IPS-18c (cell line): ENCODE measurements around the gene ATP13A3.

ENCODE experiments used
- H3K4me3 ChIP-seq: 2 replicates; pipeline ENCODE4 v1.7.0; 2013; ENCODE audit warnings: low read depth, mild to moderate bottlenecking, low read length, moderate library complexity; ENCODE audit not compliant: insufficient read depth
- H3K9me3 ChIP-seq: one replicate; pipeline ENCODE4 v1.6.1; 2013; ENCODE audit warnings: mild to moderate bottlenecking, low read length, moderate library complexity; ENCODE audit not compliant: control insufficient read depth, insufficient read depth

The ATP13A3 gene

DNA sequence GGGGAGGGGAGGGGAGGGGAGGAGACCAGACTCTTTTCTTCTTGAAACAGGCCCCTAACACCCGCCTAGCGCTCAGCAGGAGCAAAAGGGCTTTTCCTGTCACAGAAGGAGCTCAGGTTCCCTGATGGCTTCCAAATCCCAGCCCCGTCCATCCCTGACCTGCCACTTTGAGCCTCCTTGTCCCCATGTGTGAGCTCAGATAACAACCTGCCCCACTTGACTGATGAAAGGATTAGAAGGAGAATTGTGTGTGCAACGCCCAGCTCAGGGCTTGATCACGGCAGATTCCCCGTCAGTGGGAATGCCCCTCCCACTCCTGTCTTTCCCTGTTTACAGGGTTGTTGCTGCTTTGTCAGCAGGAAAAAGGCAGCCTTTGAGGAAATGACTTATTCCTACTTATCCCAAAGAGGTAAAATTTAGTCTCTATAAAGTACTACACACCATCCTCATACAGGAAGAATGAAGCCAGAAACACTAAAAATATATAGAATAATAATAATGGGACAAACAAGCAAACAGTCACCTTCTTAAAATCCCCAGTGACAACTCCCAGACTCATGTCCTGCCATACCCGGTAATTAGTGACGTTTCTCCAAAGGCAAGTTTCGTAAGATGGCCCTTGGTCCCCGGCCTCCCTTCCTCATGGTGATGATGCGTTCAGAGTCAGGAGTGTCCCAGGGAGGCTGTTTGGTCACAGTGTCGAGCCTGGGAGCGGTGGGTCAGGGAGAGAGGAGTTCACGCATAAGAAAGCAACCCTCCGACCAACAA is 111.1 kb downstream of the ATP13A3 start:
- Histone ChIP-seq H3K9me3 (no peaks in the 10 kb centered on the region), H3K4me3 (no peak overlapping the region)

DNA sequence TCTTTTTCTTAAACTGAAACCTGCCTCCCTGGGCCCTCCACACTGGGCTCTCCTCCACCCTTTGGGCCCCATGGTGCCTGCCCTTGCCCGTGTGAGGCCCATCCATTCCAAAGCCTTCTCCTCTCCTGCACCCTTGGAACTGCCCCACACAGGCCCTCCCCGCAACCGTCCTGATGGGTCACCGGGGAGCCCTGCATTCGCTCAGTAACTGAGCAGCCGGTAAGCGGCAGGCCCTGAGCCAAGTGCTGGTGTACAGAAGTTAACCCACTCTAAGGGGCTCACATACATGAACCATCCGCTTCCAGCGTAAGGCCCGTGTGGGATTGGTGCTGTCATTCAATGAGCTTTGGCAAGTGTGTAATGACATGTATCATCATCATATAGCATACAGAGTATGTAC is 111.9 kb downstream of the ATP13A3 start:
- no peaks in the 10 kb centered on the region for H3K9me3 ChIP-seq
- H3K4me3 ChIP-seq = no peak overlapping the region

DNA sequence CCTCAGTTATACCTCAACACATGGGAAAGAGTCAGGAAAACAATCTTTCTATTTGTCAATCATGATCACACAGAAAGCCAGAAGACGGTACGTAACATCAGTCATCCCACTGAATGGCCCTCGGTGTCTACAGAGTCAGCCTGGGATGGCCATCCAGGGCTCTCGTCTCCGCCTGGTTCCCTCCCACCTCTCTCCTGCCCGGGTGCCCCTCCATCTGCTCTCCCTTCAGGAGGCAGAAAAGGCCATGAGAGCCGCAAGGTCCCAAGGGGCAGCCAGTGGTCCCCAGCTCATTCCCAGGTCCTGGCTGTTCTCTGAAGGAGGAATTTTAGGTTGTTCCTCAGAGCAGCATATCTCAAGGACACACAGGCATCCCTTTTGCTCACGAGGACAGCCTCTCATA is 112.9 kb downstream of the ATP13A3 start:
- no peaks in the 10 kb centered on the region for H3K9me3 ChIP-seq
- H3K4me3 ChIP-seq = no peak overlapping the region

GRCh38 chr3:194373028-194373427 is 113.8 kb downstream of the ATP13A3 start:
- no peaks in the 10 kb centered on the region for H3K9me3 ChIP-seq
- H3K4me3 ChIP-seq = no peak overlapping the region

GRCh38 chr3:194370753-194371152 is 116.0 kb downstream of the ATP13A3 start:
- Histone ChIP-seq H3K9me3 (no peaks in the 10 kb centered on the region), H3K4me3 (no peak overlapping the region)

DNA sequence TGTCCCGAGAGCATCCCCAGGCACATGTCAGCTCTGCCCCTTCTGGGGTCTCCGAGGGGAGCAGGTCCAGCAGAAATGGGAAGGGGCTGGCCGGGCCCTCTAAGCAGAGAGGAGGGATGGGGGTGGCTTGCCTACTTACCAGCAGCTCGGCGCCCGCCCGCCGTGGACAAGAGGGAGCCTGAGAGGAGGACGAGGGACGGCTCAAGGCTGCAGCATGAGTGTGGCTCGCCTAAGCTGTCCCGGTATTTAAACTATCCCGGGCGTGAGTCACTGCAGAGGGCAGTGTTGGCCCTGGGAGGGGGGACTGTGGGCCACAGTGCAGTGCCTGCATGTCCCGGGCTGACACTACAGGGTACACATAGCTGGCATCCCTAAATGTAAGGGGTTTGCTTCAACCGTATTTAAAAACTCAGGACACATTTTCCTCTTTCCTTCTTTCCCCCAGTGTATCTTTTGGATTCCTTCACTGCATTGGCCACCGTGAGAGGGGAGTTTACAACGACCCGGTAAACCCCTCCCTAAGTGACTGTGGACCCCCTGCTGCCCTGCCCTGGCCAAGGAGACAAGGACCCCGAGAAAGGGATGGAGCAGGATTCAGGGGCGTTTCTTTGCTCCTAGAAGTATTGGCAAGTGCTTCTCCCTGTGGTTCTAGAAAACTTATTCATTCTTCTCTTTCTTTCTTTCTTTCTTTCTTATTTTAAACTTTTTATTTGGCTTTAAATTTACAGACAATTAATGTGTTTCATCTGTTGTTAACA is 117.1 kb downstream of the ATP13A3 start, which contains the start of gene LRRC15:
Gene LRRC15 (minus strand): TSS at position 222 of the 758 bp plus-strand sequence. CDS start 8,700 bp downstream, outside the sequence.
- Histone ChIP-seq H3K9me3 (peaks cover under 1% of the 10 kb centered on the region), H3K4me3 (no peak within 1 kb of the TSS)

- H3K9me3 ChIP-seq = peaks cover 4% of the 10 kb centered on the region
- H3K4me3 ChIP-seq = no peak overlapping the region
Measured at GRCh38 chr3:194368918-194369317, 117.9 kb downstream of the ATP13A3 start.

DNA sequence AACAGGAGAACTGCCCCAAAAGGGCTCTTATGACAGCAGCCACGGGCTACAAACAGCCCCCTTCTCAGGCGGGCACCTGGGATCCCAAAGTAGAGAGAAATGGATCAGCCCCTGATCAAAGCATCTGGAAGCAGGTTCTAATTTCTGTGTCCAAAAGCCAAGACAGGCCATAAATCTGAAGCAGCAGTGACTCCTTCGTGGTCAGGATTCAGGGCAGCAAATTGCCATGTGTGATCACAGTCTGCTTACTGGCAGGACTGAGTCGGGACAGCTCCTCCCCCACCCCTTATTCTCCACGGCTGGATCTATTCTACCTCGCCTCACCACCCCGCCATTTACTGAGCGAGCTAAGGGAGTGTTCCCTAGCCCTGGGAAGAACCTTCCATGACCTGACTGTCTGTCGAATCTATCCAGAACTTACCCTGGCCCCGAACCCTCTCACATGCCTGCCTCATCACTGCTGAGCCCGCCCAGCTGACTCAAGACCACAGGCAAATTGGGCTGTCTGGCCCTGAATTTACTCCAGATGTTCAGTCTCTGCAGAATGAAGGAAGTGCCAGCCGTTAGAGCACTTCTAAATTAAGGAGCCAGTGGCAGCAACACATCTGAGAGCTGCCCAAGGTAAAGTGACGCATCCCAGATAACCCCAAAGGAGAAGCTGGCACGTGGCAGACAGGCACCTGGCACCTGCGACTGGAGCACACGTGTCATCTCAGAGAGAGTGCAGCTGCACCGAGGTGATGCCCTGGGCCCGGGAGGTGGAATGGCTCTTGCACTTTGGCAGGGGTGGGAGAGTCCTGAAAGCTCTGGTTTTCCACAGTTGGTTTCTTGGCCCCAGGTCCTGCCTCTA is 118.6 kb downstream of the ATP13A3 start:
- Histone ChIP-seq H3K4me3 (no peak overlapping the region), H3K9me3 (peaks cover 4% of the 10 kb centered on the region)

GRCh38 chr3:194365978-194366490 is 120.8 kb downstream of the ATP13A3 start:
- Histone ChIP-seq H3K9me3 (peaks cover 4% of the 10 kb centered on the region), H3K4me3 (no peak overlapping the region)

DNA sequence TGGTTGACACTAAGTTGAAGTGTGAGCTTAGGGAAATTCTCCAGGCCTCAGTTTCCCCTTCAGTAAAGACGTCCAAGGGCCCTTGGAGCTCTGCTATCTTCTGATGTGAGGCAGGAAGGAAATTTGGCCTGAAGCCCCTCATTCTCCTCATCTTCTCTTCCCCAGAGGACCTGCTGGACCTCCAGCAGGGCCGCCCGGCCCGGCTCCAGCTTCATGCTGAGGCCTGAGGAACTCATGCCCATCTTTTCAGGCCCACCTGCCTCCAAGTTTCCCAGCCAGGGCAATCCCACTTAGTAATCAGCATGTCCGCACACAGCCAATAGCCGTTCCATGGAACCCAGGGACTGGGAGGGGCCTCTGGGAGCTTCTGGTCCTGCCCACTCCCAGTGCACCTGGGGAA is 121.3 kb downstream of the ATP13A3 start:
- Histone ChIP-seq H3K4me3 (no peak overlapping the region), H3K9me3 (peaks cover 4% of the 10 kb centered on the region)

DNA sequence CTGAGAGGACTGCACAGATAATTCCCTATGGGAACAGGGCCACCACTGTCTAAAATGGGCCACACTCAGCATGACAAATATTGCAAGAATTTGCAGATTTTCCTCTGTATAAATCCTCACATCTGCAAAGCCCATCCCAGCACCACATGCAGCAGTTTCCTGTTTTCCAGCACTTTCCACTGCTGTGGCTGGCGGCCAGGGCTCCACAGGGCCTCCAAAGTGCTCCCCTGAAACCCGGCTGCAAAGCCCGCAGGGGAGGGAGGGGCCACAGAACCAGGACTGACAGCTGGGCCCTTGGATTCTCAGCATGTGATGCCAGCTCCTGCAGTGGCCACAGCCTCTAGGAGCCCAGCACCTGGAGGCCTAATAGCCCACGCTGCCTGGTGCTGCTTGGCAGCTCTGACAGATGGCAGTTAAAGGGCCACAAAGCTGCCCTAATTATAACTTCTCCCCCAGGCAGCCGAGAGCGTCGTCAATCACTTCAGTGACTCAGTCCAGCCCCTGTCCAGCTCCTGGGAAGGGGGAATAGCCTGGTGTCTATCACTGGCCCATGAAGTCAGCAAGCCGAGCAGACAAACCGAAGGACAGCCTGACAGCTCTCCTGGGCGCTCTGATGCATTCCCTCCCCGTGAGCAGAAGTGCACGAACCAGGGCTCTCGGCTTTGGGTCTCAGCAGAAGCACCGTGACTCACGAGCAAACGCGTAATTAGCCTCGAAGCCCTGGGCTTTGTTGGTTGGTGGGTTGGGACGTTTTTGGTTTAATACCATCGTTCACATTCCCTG is 122.0 kb downstream of the ATP13A3 start:
- Histone ChIP-seq H3K4me3 (no peak overlapping the region), H3K9me3 (peaks cover 4% of the 10 kb centered on the region)

- H3K4me3 ChIP-seq = no peak overlapping the region
Measured at GRCh38 chr3:194364314-194364651, 122.5 kb downstream of the ATP13A3 start.

DNA sequence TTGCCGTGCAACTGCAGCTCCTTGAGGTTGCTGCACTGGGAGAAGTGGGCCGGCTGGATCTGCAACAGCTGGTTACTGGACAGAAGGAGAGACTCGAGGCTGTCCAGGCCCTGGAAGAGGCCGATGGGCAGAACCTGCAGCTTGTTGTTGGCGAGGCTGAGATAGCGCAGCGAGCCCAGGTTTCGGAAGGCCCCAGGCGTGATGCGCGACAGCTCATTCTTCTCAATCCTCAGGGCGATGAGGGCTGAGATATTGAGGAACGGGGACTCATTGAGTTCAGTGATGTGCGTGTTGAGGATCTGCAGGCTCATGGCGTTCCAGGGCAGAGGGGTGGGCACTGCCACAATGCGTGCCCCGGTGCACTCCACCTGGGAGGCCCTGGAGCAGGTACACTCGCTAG is 126.2 kb downstream of the ATP13A3 start:
- Histone ChIP-seq H3K4me3 (no peak overlapping the region), H3K9me3 (peaks cover 4% of the 10 kb centered on the region)

More at GRCh38 chr3:194364314-194364651, 122.5 kb downstream of the ATP13A3 start:
- H3K9me3 ChIP-seq = peaks cover 4% of the 10 kb centered on the region

GRCh38 chr3:194357681-194358080 is 129.1 kb downstream of the ATP13A3 start:
- no peaks in the 10 kb centered on the region for H3K9me3 ChIP-seq

GRCh38 chr3:194355379-194355778 is 131.4 kb downstream of the ATP13A3 start:
- no peak overlapping the region for H3K4me3 ChIP-seq
- no peaks in the 10 kb centered on the region for H3K9me3 ChIP-seq

More at GRCh38 chr3:194357681-194358080, 129.1 kb downstream of the ATP13A3 start:
- no peak overlapping the region for H3K4me3 ChIP-seq

DNA sequence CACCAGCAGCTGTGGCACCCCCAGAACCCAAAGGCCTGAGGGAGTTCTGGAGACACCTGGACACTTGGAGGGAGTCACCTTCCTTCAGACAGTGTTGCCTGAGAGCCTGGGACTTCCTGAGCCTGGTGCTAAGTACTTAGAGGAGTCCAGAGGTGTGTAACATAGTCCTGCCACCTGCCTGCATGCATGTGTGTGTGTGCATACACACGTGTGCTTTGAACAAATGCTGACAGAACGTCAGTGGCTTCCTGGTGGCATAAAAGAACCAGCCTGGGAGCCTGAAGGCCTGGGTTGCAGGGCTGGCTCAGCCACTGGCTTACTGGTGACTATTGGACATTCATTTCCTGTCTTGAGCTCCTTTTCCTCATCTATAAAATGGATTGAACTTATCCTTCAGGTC is 132.5 kb downstream of the ATP13A3 start:
- H3K9me3 ChIP-seq = no peaks in the 10 kb centered on the region
- no peak overlapping the region for H3K4me3 ChIP-seq
